Left ventricle myocardium inferior (tissue), 1 donor: ENCODE data around the gene ARHGAP25. TPM values are rescaled to one million over a fixed set of nuclear protein-coding genes. Genes with fewer than 3 reads are reported as not detected.
A peak's percentile ranks its signal among the peaks of the same experiment; 100 is the strongest.

Experiments
- DNase-seq: peaks from one replicate; pipeline ENCODE4 v3.0.0-alpha.2; 2020
- H3K27ac ChIP-seq: fragments of 200-600 bp; replicated peaks from 2 replicates; pipeline ENCODE4 v1.8.0; 2021
- H3K27me3 ChIP-seq: fragments of 200-600 bp; 2 replicates; pipeline ENCODE4 v1.8.0; 2021; ENCODE audit warnings: low read depth
- H3K36me3 ChIP-seq: fragments of 200-600 bp; 2 replicates; pipeline ENCODE4 v1.8.0; 2021
- H3K4me1 ChIP-seq: fragments of 200-600 bp; 2 replicates; pipeline ENCODE4 v1.8.0; 2021
- H3K4me3 ChIP-seq: fragments of 200-600 bp; 2 replicates; pipeline ENCODE4 v1.8.0; 2021; ENCODE audit warnings: mild to moderate bottlenecking, moderate library complexity
- H3K9me3 ChIP-seq: fragments of 200-600 bp; replicated peaks from 2 replicates; pipeline ENCODE4 v1.8.0; 2021
- intact Hi-C: fragments of 100-400 bp; cut with micrococcal nuclease; formaldehyde crosslinking; loops from one replicate; pipeline ENCODE4 v1.11.0; 2022
- total RNA-seq: library from RNA; stranded (reverse); fragmentation: NEBNext Ultra II Directional; extraction: Animal tissue kit (Norgen Biotek cat#: 25700); gene quantifications from one replicate; pipeline ENCODE4 v1.2.1, GENCODE V29; 2021
- TF ChIP-seq, protein P1 (sequence below): fragments of 200-600 bp; IDR thresholded peaks from 2 replicates; pipeline ENCODE4 v1.8.0; 2021; ENCODE audit warnings: antibody characterized with exemption, mild to moderate bottlenecking, borderline replicate concordance
- donor health status: DM: no; HTN: yes; CAD: no; lungs with severe emphysema.

Gene ARHGAP25
- total RNA-seq, 1 donor from 2014 or later, result 5.3 TPM

DNA sequence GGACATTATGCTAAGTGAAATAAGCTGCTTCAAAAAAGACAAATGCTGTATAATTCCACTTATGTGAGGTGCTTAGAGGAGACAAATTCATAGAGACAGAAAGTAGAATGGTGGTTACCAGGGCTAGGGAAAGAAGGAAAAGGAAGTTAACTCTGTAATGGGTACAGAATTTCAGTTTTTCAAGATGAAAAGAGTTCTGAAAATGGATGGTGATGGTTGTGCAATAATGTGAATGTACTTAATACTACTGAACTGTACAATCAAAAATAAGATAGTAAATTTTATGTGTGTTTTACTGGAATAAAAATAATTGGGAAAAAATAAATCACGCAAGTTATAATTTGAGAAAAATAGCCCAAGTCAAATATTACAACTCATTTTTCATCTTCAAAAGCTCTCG, 27.5 kb downstream of the ARHGAP25 start:
- Histone ChIP-seq H3K9me3 (peaks cover 5% of the 10 kb centered on the region), H3K27ac (no peak overlapping the region), H3K4me3 (no peak overlapping the region), H3K4me1 (peaks cover 28% of the 10 kb centered on the region), H3K27me3 (no peaks in the 10 kb centered on the region), H3K36me3 (no peaks in the 10 kb centered on the region)
- intact Hi-C loops, result no loop called here
- DNase-seq, result no peak
- TF ChIP-seq, protein P1, sequence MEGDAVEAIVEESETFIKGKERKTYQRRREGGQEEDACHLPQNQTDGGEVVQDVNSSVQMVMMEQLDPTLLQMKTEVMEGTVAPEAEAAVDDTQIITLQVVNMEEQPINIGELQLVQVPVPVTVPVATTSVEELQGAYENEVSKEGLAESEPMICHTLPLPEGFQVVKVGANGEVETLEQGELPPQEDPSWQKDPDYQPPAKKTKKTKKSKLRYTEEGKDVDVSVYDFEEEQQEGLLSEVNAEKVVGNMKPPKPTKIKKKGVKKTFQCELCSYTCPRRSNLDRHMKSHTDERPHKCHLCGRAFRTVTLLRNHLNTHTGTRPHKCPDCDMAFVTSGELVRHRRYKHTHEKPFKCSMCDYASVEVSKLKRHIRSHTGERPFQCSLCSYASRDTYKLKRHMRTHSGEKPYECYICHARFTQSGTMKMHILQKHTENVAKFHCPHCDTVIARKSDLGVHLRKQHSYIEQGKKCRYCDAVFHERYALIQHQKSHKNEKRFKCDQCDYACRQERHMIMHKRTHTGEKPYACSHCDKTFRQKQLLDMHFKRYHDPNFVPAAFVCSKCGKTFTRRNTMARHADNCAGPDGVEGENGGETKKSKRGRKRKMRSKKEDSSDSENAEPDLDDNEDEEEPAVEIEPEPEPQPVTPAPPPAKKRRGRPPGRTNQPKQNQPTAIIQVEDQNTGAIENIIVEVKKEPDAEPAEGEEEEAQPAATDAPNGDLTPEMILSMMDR, result no peak

- H3K27ac ChIP-seq, result peak overlapping the region; percentile 9
- peaks cover 28% of the 10 kb centered on the region for H3K4me1 ChIP-seq
- H3K9me3 ChIP-seq, result no peaks in the 10 kb centered on the region
- no peak overlapping the region for H3K4me3 ChIP-seq
- TF ChIP-seq, protein P1, result no peak
- H3K27me3 ChIP-seq, result no peaks in the 10 kb centered on the region
- DNase-seq, result no peak
- no peaks in the 10 kb centered on the region for H3K36me3 ChIP-seq
- intact Hi-C loops, result no loop called here
Measured at GRCh38 chr2:68762665-68763064, 28.1 kb downstream of the ARHGAP25 start.

GRCh38 chr2:68764041-68764805, 29.6 kb downstream of the ARHGAP25 start:
- H3K27ac ChIP-seq, result peak overlapping the region; percentile 45
- TF ChIP-seq, protein P1, result no peak
- H3K4me1 ChIP-seq, result peaks cover 28% of the 10 kb centered on the region
- DNase-seq, result no peak
- intact Hi-C loops, result no loop called here
- H3K4me3 ChIP-seq, result peak overlapping the region; percentile 33
- H3K27me3 ChIP-seq, result no peaks in the 10 kb centered on the region
- no peaks in the 10 kb centered on the region for H3K36me3 ChIP-seq
- no peaks in the 10 kb centered on the region for H3K9me3 ChIP-seq

- peak overlapping the region; percentile 33 for H3K4me3 ChIP-seq
Measured at GRCh38 chr2:68764806-68765311, 30.2 kb downstream of the ARHGAP25 start.

GRCh38 chr2:68765739-68766375, 31.2 kb downstream of the ARHGAP25 start:
- intact Hi-C loops, result no loop called here
- peaks cover 40% of the 10 kb centered on the region for H3K4me1 ChIP-seq

More at GRCh38 chr2:68764806-68765311, 30.2 kb downstream of the ARHGAP25 start:
- peaks cover 30% of the 10 kb centered on the region for H3K4me1 ChIP-seq
- H3K27ac ChIP-seq, result peak overlapping the region; percentile 45
- intact Hi-C loops, result no loop called here
- TF ChIP-seq, protein P1, result no peak
- no peaks in the 10 kb centered on the region for H3K27me3 ChIP-seq
- no peaks in the 10 kb centered on the region for H3K36me3 ChIP-seq
- DNase-seq, result no peak
- H3K9me3 ChIP-seq, result no peaks in the 10 kb centered on the region

More at GRCh38 chr2:68765739-68766375, 31.2 kb downstream of the ARHGAP25 start:
- Histone ChIP-seq H3K36me3 (no peaks in the 10 kb centered on the region), H3K4me3 (no peak overlapping the region), H3K9me3 (no peaks in the 10 kb centered on the region), H3K27me3 (no peaks in the 10 kb centered on the region), H3K27ac (peak overlapping the region; percentile 58)
- TF ChIP-seq, protein P1, result no peak
- DNase-seq, result no peak
